ENCODE measurements around the gene RFTN1.
A peak's percentile ranks its signal among the peaks of the same experiment; 100 is the strongest.

The RFTN1 gene

DNA sequence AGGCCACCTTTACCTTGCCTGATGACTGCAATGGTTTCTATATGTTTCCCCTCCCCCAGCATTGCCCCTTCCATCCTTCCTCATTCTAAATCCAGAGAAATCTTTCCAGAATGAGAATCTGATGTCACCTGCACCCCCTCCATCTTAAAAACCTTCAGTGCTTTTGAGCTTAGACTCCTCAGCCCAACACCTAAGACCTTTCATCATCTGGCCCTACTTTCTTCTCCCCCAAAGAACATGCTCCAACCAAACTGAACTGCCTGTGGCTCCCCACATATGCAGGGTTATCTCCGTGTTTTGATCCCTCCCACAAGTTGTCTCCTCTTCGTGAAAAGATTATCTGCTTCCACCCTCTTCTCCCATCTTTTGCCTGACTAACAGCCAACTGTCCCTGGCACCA, 27.3 kb downstream of the RFTN1 start:
- DNase-seq = no peak

DNA sequence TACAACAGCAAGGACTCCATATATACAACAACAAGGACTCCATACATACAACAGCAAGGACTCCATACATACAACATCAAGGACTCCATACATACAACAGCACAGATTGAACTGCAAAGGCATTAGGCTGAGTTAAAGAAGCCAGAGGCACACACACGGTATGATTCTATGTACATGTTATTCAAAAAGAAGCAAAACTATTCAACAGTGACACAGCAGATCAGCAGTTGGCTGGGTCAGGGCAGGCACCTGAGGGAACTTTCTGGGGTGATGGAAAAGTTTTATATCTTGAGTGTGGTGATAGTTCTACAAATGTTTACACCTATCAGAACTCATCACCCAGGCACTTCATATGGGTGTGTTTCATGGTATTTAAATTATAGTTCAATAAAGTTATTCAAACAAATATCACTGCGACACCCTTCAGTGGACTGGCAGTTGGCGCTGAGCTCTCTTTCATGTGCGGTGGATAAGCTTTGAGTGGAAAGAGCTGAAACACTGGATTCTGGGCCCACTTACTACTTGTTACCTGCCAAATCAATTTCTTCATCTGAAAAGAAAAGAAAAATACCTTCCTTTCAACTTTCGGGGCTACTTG, 28.0 kb downstream of the RFTN1 start:
- DNase-seq = no peak

DNA sequence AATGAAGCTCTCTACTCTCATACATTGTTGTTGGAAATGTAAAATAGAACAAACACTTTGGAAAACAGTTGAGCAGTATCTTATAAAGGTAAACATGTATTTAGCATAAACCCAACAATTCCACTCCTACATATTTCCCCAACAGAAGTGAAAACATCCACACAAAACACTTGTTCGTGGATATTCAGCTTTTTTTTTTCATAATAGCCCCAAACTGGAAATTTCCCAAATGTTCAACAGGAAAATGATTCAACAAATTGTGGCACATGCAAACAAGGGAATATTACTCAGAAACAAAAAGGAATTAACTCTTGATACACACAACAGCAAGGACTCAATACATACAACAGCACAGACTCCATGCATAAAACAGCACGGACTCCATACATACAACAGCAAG, 28.5 kb downstream of the RFTN1 start:
- DNase-seq = peak in 2 of 3 donors; percentile 54 to 78

DNA sequence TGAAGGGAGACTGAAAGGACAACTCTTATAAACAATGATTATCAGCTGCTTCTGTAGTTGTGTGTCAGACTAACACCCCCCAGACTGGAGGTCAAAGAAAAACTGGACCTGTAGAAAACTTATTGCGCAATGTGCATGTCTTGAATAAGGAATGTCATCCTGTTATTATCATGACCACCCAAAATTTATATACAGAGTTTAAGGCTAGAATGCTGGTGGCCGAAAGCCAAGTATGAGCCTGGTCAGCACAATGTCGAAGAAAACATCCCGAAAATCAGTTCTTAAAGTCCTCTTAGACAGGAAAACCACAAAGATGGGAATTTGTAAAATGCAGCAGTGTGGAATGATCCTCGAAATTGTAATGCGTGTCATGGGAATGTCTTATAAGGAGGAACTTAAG, 29.3 kb downstream of the RFTN1 start:
- no peak for DNase-seq

GRCh38 chr3:16482770-16483531, 30.5 kb downstream of the RFTN1 start:
- peak; percentile 61 to 83 (median 65) for DNase-seq

- peak in 2 of 3 donors; percentile 48 to 55 for DNase-seq
Measured at GRCh38 chr3:16482194-16482769, 31.2 kb downstream of the RFTN1 start.

DNA sequence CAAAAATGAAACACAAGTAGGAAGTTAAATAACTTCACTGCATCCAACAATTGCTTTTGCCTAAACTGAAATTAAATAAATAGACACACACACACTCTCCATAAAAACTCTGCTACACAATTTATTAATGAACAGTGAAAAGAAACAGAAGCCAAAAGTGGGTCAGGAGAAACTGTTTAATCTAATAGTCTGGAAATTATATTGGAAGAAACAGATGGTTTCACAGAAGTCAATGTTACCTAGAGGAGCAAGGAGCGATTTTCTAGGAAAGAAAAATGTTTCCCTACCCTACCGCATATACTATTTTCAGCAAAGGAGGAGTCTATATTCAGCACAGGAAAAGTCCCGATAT, 32.0 kb downstream of the RFTN1 start:
- DNase-seq = no peak

GRCh38 chr3:16480861-16481545, 32.5 kb downstream of the RFTN1 start:
- peak in 2 of 3 donors; percentile 48 to 59 for DNase-seq

DNA sequence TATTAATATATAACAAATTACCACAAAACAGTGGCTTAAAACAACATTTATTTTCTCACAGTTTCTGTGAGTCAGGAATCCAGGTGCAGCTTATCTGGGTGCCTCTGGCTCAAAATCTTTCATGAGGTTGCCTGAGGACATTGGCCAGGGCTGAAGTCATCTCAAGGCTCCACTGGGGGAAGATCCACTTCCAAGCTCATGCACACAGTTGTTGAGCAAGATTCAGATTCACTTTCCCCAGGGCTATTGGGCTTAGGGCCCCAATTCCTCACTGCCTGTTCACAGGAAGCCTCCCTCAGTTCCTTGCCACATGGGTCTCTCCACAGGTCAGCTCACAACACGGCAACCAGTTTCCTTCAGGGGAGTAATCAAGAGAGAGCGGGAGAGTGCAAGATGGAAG, 35.0 kb downstream of the RFTN1 start:
- DNase-seq = peak; percentile 34 to 56 (median 54)

DNA sequence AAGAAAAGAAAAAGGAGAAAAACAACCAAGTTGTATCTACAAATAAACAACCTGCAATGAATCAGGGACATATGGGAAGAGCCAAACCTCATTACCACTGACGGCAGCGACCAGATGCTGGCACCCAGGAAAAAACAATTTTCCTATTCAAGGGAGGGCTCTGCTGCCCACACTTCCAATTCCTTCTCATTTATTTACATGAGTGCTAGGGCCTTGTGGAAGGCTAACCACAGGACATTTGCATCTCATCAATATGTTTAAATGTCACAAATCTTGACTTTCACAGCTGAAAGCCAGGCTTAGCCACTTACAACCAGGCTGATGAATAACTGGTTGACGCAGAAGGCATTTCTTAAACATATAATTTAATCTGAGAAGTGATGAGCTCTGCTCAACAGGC, 36.0 kb downstream of the RFTN1 start:
- DNase-seq = no peak

DNA sequence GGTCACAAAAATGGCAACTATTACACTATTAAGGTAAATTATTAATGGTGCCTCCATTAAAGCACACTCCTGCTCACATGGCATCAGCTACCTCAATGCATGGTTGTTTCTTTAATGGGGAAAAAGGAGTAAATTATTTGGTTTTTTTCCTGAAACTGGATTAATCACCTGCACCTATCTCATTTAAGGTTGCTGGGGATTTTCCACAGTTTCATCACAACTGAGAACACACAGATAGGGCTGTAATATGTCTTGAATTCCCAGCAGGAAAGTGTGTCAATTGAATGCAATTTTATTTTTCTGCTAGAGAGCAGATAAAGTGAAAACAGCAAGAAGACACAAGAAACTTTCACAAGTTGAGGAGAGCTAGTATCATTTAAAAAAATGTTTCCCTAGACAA, 36.4 kb downstream of the RFTN1 start:
- no peak for DNase-seq

GRCh38 chr3:16476636-16477035, 36.9 kb downstream of the RFTN1 start:
- DNase-seq = peak; percentile 58 to 64 (median 63)

GRCh38 chr3:16475766-16476165, 37.7 kb downstream of the RFTN1 start:
- DNase-seq = no peak

DNA sequence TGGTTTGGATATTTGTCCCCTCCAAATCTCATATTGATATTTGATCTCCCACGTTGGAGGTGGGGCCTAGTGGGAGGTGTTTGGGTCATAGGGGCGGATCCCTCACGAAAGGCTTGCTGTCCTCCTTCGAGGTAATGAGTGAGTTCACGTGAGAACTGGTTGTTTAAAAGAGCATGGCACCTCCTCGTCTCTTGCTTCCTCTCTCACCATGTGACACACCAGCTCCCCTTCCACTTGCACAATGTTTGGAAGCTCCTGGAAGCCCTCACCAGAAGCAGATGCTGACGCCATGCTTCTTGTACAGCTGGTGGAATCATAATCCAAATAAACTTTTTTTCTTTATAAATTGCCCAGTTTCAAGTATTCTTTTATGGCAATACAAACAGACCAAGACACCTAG, 38.6 kb downstream of the RFTN1 start:
- DNase-seq = peak in 1 of 3 donors; percentile 20

DNA sequence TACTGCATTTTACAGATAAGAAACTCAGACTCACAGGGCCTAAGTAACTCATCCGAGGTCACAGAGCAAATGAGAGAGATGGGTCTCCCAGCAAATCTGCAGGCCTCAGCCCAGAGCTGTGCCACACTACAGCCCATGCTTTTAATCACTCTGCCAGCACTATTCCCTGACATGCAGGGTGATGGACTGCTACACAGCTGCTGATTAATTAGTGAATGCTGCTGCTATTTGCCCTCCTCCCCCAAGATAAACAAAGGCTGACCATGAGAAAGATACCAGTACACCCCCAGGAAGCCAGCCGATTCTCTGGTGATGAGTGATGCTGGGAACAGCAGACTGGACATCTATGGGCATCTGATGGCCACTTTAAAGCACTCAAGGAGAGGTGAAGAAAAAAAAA, 39.3 kb downstream of the RFTN1 start:
- DNase-seq = no peak

- no peak for DNase-seq
Measured at GRCh38 chr3:16472593-16472992, 40.9 kb downstream of the RFTN1 start.

DNA sequence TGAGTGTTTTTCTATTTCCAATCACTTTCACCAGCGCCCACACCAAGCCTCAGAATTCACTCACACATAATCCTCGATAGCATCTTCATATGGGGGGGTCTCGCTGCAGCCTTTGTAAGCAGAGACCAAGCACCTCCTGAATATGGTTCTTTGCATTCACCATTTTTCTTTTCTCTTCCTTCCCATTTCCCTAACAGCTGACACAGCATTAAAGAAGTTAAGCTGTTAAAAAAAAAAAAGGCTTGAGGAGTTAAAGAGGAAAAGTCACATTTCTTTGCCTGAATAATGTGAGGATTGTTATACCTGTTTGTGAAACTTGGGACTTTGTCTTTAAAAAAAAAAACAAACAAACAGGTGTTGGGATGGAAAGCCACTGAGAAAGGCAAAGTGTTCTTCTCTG, 41.6 kb downstream of the RFTN1 start:
- DNase-seq = no peak

DNA sequence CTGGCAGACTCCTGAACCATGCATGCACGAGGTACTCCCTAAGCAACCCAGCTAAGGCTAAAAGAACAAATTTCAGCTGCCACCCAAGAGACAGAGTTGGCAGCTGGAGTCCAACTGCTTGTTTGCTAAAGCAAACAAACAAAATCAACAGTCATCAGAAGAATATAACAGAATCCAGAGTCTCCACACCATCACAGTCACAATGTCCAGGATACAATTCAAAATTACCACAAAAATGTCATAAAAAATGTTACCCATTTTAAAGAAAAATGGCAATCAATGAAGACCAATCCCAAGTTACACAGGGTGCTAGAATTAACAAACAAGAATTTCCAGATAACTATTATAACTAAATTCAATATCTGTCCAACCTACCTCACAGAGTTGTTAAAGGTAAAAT, 42.9 kb downstream of the RFTN1 start:
- no peak for DNase-seq

DNA sequence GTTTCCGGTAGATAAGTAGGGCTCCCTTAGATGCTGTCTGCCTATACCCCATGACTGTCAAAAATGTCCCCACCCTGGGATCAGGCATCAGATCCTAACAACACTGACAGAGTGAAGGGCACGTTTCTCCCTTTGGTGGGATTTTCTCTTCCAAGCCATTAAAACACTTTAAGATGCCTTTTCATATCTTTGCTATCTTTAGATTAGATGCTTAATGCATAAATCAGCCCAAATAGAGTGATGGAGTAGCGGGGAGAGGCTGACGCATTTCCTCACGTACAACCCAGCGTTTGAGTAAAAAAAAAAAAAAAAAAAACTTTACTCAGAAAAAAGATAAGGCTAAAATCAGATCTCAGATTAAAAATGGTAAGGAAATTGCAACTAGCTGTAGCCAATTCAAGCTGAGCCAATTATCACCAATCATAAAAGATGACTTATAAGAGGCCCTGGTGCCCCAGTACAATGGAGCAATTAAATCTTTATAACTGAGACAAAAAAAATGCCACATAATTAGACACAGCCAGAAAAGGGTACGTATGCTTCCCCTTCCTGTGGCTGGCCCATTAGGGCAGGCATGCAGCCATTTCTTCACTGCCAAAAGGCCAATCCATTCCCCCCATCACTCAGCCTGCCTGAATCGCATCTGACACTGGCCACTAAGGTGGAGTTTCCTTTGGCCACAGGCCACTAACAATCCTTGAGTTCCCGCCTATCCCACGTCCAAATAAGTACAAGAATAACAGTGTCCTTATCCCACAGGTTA, 45.0 kb downstream of the RFTN1 start:
- DNase-seq = no peak

GRCh38 chr3:16468002-16468335, 45.5 kb downstream of the RFTN1 start:
- DNase-seq = no peak

DNA sequence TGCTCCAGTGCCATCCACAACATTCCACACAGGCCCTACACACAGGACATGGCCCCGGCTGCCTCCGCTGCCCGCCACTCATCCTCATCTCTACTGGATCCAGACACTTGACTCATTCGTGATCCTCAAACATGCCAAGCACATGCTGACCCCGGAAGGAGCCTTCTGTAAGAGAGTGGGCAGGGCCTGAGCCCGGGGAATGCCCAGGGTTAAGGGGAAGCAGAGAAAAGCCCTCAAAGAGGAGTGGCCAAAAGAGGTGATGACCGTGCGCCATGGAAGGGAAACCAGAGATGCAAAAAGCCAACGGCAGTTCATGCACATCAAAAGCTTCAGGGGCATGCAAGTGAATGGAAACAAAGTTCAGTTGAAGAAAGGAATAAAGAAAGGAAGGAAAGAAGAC, 46.1 kb downstream of the RFTN1 start:
- DNase-seq = peak; percentile 86 to 91 (median 91)

DNA sequence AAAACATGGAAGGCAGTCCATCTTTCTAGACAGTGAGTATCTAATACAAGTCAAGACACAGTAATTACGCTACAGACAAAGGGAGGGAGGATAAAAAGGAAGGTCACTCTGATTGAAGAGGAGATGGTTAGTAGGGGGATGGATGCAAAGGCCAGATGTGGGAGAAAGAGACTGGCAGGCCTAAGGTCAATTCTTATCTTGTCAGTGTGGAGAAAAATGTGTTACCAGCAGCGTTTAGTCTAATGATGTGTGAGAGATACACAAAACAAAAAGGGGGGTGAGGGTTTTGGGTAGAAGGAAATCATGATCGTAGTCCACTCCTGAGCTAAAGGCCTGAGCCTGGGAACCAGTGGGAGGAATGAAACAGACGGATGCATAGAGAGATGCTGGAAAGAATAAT, 46.7 kb downstream of the RFTN1 start:
- no peak for DNase-seq

DNA sequence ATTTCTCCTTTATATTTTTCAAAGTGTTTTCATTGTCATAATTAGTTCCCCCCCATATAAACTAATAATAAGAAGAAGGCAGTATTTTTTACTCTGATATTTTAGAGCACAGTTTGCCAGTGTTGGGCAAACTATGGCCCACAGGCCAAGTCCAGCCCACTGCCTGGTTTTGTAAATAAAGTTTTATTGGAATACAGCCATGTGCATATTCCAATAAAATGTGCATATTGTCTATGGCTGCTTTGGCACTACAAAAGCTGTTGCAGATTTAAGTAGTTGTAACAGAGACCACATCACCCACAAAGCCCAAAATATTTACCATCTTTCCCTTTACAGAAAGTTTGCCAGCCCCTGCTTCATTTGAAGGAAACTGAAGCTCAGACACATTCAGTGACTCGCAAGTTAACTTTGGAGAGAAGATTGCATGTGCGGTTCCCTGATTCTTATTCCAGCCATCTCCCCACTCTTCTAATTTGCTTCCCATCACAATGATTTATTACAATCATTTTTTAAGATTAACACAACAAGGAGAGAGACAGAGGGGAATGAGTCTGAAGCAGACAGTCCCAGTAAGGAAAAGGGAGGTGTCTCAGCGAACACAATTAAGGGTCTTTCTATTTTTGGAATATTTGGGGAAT, 48.9 kb downstream of the RFTN1 start:
- DNase-seq = no peak

Measured in suppressor macrophage treated with lipopolysaccharide for 1 hour (primary cell).